Neural crest cell (in vitro differentiated cells): Measurements from ENCODE around the gene NHS. TPM values are rescaled to one million over a fixed set of nuclear protein-coding genes. Genes with fewer than 3 reads are reported as not detected.

ENCODE experiments used
- DNase-seq: peaks from one replicate; pipeline ENCODE4 v3.0.0; 2021; ENCODE audit warnings: low read depth, mixed read lengths, low spot score
- H3K27ac Mint-ChIP-seq: one replicate; pipeline ENCODE4 v1.8.0; 2021; ENCODE audit warnings: mild to moderate bottlenecking, mixed read lengths; ENCODE audit not compliant: unreplicated experiment
- H3K27me3 Mint-ChIP-seq: 2 replicates; pipeline ENCODE4 v1.8.0; 2021; ENCODE audit warnings: low read depth, mild to moderate bottlenecking, mixed read lengths
- H3K36me3 Mint-ChIP-seq: 2 replicates; pipeline ENCODE4 v1.8.0; 2021; ENCODE audit warnings: low read depth, mild to moderate bottlenecking, mixed read lengths
- H3K4me1 Mint-ChIP-seq: 2 replicates; pipeline ENCODE4 v1.8.0; 2021; ENCODE audit warnings: mixed read lengths
- H3K4me3 Mint-ChIP-seq: one replicate; pipeline ENCODE4 v1.8.0; 2021; ENCODE audit warnings: mild to moderate bottlenecking, mixed read lengths
- H3K9me3 Mint-ChIP-seq: 2 replicates; pipeline ENCODE4 v1.8.0; 2021; ENCODE audit warnings: mixed read lengths
- long read RNA-seq: library from polyadenylated mRNA; unstranded; transcript quantifications from one replicate; pipeline ENCODE4 v2.0.0, GENCODE V29; 2020
- total RNA-seq: library from RNA; stranded (reverse); gene quantifications from 2 replicates; pipeline ENCODE4 v1.2.1, GENCODE V29; 2021
- TF ChIP-seq, protein P1 (sequence below): fragments of 200-600 bp; sonication (generic); conservative IDR thresholded peaks from 2 replicates; pipeline ENCODE4 v1.5.0; 2021; ENCODE audit warnings: antibody characterized with exemption, mild to moderate bottlenecking

Gene NHS
- total RNA-seq, result 10.7 TPM in 2 replicates
- long read RNA-seq, partial matches to known transcripts, result 6 of 19 reads
- long read RNA-seq, other reads (novel, unspliced or antisense), result 13 of 19 reads

DNA sequence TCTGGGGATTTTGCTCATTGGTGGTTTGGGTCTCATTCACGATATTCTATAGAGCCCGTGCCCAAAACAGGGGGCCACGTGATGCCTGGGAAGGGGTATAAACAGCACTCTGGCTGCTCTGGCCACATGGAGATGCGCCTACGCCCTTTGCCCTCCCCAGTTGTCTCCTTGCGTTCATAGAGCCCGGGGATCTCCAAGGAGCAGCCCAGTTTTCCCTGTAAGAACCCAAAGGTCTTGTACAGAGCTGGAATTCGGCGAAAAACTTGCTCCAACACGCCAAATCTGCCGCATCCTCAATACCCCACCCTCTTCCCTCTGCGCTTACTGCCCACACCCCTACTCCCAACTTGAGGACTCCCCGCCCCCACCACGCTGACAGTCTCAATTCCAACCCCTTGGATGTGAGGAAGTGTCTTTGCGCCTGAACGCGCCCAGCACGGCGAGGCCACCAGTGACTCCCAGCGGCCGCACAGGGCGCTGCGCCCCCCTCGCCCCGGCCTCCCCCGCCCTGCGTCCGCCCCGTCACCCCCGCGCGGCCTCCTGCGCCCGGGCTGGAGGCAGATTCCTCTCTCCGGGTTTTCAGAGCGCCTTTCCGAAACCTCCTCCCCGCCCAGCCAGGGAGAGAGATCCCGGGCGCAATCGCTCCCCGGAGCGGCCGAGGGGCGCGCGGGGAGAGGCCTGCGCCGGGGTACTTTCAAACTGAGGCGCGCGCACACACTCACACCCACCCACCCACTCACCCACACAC is at the start of gene NHS:
NHS (plus strand) TSS at position 582 of the 748 bp plus-strand sequence. CDS start 558 bp downstream, outside the sequence.
- DNase-seq, result peak; percentile 69
- peaks cover under 1% of the 10 kb centered on the region for H3K9me3 Mint-ChIP-seq
- H3K27ac Mint-ChIP-seq, result no peak within 1 kb of the TSS
- peaks cover under 1% of the 10 kb centered on the region for H3K36me3 Mint-ChIP-seq
- peak within 1 kb of the TSS; percentile 95 for H3K4me3 Mint-ChIP-seq
- peaks cover 22% of the 10 kb centered on the region for H3K4me1 Mint-ChIP-seq
- peaks cover 81% of the 10 kb centered on the region for H3K27me3 Mint-ChIP-seq
- TF ChIP-seq, protein P1, sequence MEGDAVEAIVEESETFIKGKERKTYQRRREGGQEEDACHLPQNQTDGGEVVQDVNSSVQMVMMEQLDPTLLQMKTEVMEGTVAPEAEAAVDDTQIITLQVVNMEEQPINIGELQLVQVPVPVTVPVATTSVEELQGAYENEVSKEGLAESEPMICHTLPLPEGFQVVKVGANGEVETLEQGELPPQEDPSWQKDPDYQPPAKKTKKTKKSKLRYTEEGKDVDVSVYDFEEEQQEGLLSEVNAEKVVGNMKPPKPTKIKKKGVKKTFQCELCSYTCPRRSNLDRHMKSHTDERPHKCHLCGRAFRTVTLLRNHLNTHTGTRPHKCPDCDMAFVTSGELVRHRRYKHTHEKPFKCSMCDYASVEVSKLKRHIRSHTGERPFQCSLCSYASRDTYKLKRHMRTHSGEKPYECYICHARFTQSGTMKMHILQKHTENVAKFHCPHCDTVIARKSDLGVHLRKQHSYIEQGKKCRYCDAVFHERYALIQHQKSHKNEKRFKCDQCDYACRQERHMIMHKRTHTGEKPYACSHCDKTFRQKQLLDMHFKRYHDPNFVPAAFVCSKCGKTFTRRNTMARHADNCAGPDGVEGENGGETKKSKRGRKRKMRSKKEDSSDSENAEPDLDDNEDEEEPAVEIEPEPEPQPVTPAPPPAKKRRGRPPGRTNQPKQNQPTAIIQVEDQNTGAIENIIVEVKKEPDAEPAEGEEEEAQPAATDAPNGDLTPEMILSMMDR, result peak; percentile 73

DNA sequence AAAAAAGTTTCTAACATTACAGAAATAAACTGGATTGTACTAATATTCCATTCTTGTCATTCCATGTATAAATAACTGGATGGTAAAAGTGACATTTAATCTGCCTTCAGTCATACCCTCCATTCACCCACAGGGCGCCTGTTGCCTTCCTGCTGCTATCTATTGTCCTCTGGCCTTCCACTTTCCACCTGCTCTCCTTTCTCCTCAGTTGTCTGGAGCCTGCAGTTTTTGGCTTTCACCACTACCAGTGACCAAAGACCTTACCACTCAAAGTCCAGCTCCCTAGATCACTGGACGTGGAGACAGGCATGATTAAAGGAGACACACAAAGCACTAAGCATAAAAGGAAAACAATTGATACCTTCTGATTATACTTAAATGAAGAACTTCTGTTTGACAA is 46.2 kb upstream of the NHS start:
- Mint-ChIP-seq H3K9me3 (peaks cover 6% of the 10 kb centered on the region), H3K27me3 (no peaks in the 10 kb centered on the region), H3K36me3 (no peaks in the 10 kb centered on the region), H3K4me1 (no peaks in the 10 kb centered on the region), H3K4me3 (no peak overlapping the region), H3K27ac (no peak overlapping the region)
- DNase-seq, result no peak
- TF ChIP-seq, protein P1, result no peak

DNA sequence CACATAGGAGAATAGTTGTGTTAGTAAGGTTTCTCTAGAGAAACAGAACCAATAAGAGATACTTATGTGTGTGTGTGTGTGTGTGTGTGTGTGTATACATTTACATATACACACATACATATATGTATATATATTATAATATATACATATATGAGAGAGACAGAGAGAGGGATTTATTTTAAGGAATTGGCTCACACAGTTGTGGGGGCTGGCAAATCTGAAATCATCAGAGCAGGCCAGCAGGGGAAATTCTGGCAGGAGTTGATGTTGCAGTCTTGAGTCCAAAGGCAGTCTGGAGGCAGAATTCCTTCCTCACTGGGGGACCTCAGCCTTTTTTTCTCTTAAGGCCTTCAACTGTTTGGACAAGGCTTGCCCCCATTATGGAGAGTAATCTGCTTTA is 38.6 kb upstream of the NHS start:
- no peaks in the 10 kb centered on the region for H3K4me1 Mint-ChIP-seq
- H3K4me3 Mint-ChIP-seq, result no peak overlapping the region
- no peaks in the 10 kb centered on the region for H3K36me3 Mint-ChIP-seq
- no peaks in the 10 kb centered on the region for H3K27me3 Mint-ChIP-seq
- no peaks in the 10 kb centered on the region for H3K9me3 Mint-ChIP-seq
- TF ChIP-seq, protein P1, result no peak
- no peak for DNase-seq
- no peak overlapping the region for H3K27ac Mint-ChIP-seq

DNA sequence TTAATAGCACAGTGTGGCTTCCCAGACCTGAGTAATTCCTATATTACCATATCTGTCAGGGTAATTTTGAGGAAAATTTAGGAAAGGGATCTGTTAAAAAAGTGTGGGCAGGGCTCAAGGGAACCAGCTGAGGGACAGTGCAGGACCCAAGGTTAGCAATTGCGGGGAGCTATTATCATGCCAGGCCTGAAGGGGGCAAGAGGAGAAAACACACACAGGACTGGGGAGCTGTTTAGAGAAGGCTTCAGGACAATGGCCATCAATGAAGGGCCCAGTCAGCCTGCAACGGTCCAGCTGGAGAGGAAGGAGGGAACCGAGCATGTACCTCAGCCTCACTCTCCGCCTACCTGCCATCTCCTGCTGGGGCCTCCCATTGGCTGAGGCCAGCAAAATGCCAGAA is 19.0 kb upstream of the NHS start:
- H3K27me3 Mint-ChIP-seq, result no peaks in the 10 kb centered on the region
- no peak for DNase-seq
- no peak overlapping the region for H3K4me3 Mint-ChIP-seq
- H3K36me3 Mint-ChIP-seq, result peaks cover 2% of the 10 kb centered on the region
- TF ChIP-seq, protein P1, result no peak
- H3K27ac Mint-ChIP-seq, result no peak overlapping the region
- peaks cover 4% of the 10 kb centered on the region for H3K9me3 Mint-ChIP-seq
- H3K4me1 Mint-ChIP-seq, result peaks cover 6% of the 10 kb centered on the region

DNA sequence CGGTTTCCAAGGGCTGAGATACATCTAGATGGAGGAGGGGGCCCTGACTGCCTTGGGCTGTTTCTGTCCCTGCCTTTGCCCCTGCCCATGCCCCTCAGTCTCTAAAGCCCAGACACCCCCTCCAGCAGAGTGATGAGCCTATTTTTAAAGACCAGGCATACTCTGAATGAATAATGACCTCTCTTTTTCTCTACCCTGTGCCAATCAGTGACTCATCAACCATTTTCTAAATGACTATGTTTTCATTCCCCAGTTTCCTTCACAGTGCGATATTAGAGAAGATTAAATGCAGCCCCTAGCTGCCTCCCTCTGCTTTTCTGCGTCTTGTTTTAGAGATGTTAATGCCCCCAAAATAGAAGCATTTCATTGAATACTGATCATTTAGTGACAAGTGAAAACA is 15.5 kb upstream of the NHS start:
- no peak overlapping the region for H3K27ac Mint-ChIP-seq
- TF ChIP-seq, protein P1, result no peak
- no peak overlapping the region for H3K4me3 Mint-ChIP-seq
- H3K27me3 Mint-ChIP-seq, result no peaks in the 10 kb centered on the region
- DNase-seq, result no peak
- peaks cover 6% of the 10 kb centered on the region for H3K4me1 Mint-ChIP-seq
- H3K36me3 Mint-ChIP-seq, result no peaks in the 10 kb centered on the region
- H3K9me3 Mint-ChIP-seq, result peaks cover 7% of the 10 kb centered on the region
